HepG2 (cell line): ENCODE measurements around the gene CASR. TPM values are rescaled to one million over a fixed set of nuclear protein-coding genes. Genes with fewer than 3 reads are reported as not detected.
"Not testable (repeated sequence)": the region's sequence is repeated elsewhere in the genome, so short reads cannot be mapped to it uniquely, and the experiment has no call there.

Experiments used
- ATAC-seq: fragments of 200-7000 bp; cut with Tn5 transposase; 3 replicates; pipeline ENCODE4 v1.9.1; 2020; ENCODE audit warnings: mild to moderate bottlenecking, moderate library complexity
- BruUV-seq: library from RNA; stranded (reverse); fragments of 400-500 nt; replicated peaks from 2 replicates; lab custom pipeline; 2021; lab: Mats Ljungman, UMichigan
- CTCF ChIA-PET: fragments of 300-600 bp; formaldehyde crosslinking; extraction: SDS; loops from one replicate; lab custom pipeline; 2021; ENCODE audit warnings: low total read pairs, inconsistent platforms, low intra/inter-chr PET ratio; lab: Yijun Ruan, JAX
- POLR2A ChIA-PET: fragments of 350-600 bp; sonication (Branson Sonifier 250); formaldehyde crosslinking; loops from one replicate; lab custom pipeline; 2020; ENCODE audit warnings: antibody characterized with exemption, inconsistent platforms; lab: Yijun Ruan, JAX
- DNase-seq: peaks from one replicate; pipeline ENCODE4 v3.0.0-alpha.2; 2015; ENCODE audit warnings: low spot score
- FAIRE-seq: peaks from 3 replicates; lab custom pipeline; 2011; peaks lifted over from hg19 to GRCh38; lab: Jason Lieb, UNC
- H2AFZ ChIP-seq: one replicate; pipeline ENCODE4 v1.6.1; 2011; ENCODE audit warnings: low read length, inconsistent platforms
- H3K27ac ChIP-seq: fragments of 300-600 bp; 3 replicates; pipeline ENCODE4 v1.8.0; 2011; ENCODE audit warnings: mixed run types, mild to moderate bottlenecking, mixed read lengths, low read length, inconsistent platforms; ENCODE audit not compliant: insufficient read depth; ENCODE audit errors: extremely low read length
- H3K27me3 ChIP-seq, 2 experiments: fragments of 200-600 bp in 1 of 2; 2 replicates in 1 of 2; 3 replicates in 1 of 2; pipeline versions ENCODE4 v1.6.0 to v1.8.0; 2011; ENCODE audit warnings: low read length in 2 of 2, mild to moderate bottlenecking in 2 of 2, moderate library complexity in 2 of 2, inconsistent platforms in 1 of 2; ENCODE audit not compliant: insufficient read depth in 2 of 2, control insufficient read depth in 1 of 2
- H3K36me3 ChIP-seq, 2 experiments: fragments of 200-600 bp in 1 of 2; replicated peaks in 1 of 2; 2 replicates in 1 of 2; 3 replicates in 1 of 2; pipeline versions ENCODE4 v1.5.1 to v1.8.0; 2011; ENCODE audit warnings: low read length in 2 of 2, inconsistent platforms in 1 of 2; ENCODE audit not compliant: insufficient read depth in 2 of 2, control insufficient read depth in 1 of 2
- H3K4me1 ChIP-seq: 2 replicates; pipeline ENCODE4 v1.5.1; 2012; ENCODE audit warnings: low read length, inconsistent platforms; ENCODE audit not compliant: insufficient read depth
- H3K4me2 ChIP-seq: 2 replicates; pipeline ENCODE4 v1.6.0; 2011; ENCODE audit warnings: low read depth, low read length, inconsistent platforms
- H3K4me3 ChIP-seq, 3 experiments: fragments of 200-600 bp in 1 of 3; sonication (generic), shearing (Covaris generic) in 1 of 3; replicated peaks in 1 of 3; 2 replicates each; pipeline ENCODE4 v1.5.1; 2011 to 2016; ENCODE audit warnings: low read length in 3 of 3, inconsistent platforms in 2 of 3, low read depth in 2 of 3, mild to moderate bottlenecking in 2 of 3, control low read depth in 1 of 3, mixed read lengths in 1 of 3; ENCODE audit not compliant: insufficient read depth in 1 of 3
- H3K79me2 ChIP-seq: one replicate; pipeline ENCODE4 v1.6.1; 2011; ENCODE audit warnings: low read length, inconsistent platforms; ENCODE audit not compliant: insufficient read depth
- H3K9ac ChIP-seq: 2 replicates; pipeline ENCODE4 v1.6.0; 2011; ENCODE audit warnings: mild to moderate bottlenecking, low read depth, low read length, inconsistent platforms; ENCODE audit not compliant: insufficient read depth
- H3K9me3 ChIP-seq: 2 replicates; pipeline ENCODE4 v1.5.1; 2012; ENCODE audit warnings: mild to moderate bottlenecking, low read length
- H4K20me1 ChIP-seq: 2 replicates; pipeline ENCODE4 v1.6.0; 2011; ENCODE audit warnings: inconsistent platforms, mild to moderate bottlenecking, low read length, moderate library complexity; ENCODE audit not compliant: insufficient read depth
- FOXJ3 ChIP-seq: sonication (generic); formaldehyde crosslinking; IDR thresholded peaks from 2 replicates; pipeline ENCODE4 v1.4.0; 2020; ENCODE audit warnings: missing genetic modification reagents, mild to moderate bottlenecking, borderline replicate concordance
- MEIS2 ChIP-seq: sonication (generic); formaldehyde crosslinking; IDR thresholded peaks from 2 replicates; pipeline ENCODE4 v1.9.0; 2021; ENCODE audit warnings: mild to moderate bottlenecking, missing genetic modification reagents
- MYNN ChIP-seq: sonication (generic); formaldehyde crosslinking; IDR thresholded peaks from 2 replicates; pipeline ENCODE4 v1.4.0; 2020; ENCODE audit warnings: mild to moderate bottlenecking, low read depth, missing genetic modification reagents
- NFE2L2 ChIP-seq: fragments of 150-350 bp; IDR thresholded peaks from 2 replicates; pipeline ENCODE4 v1.6.1; 2014; ENCODE audit warnings: low read length
- RFX3 ChIP-seq: IDR thresholded peaks from 2 replicates; pipeline ENCODE4 v1.6.1; 2016; ENCODE audit warnings: missing biosample characterization, missing genetic modification reagents
- WGBS: methylation state at CpG from one replicate; pipeline ENCODE4 v1.1.6; 2017; ENCODE audit warnings: low lambda C conversion rate; 5-methylcytosine and 5-hydroxymethylcytosine counted together
- in situ Hi-C: cut with HindIII; loops from 2 replicates; pipeline ENCODE4 v1.10.0; 2017; ENCODE audit warnings: low pct_unique_long_range_greater_than_20kb; ENCODE audit not compliant: extremely low pct_ligation_motif_present
- intact Hi-C: fragments of 100-400 bp; cut with micrococcal nuclease; formaldehyde crosslinking; loops from one replicate; pipeline ENCODE4 v1.10.0; 2022; ENCODE audit not compliant: unreplicated experiment
- polyA plus RNA-seq, 8 experiments: library from polyadenylated mRNA; depleted of rRNA in 3 of 8; stranded (reverse) in 7 of 8; unstranded in 1 of 8; fragments of >200 nt; fragmentation: Illumina TruSeq in 4 of 8; extraction: Trizol in 4 of 8; gene quantifications; 2 replicates each; pipeline versions ENCODE4 v1.2.1 to v1.2.3, GENCODE V29; 2011 to 2016; ENCODE audit warnings: low read depth in 4 of 8, missing spikeins in 1 of 8, mixed read lengths in 1 of 8; ENCODE audit not compliant: insufficient read depth in 1 of 8
- total RNA-seq, 5 experiments: library from RNA; depleted of rRNA; stranded (reverse); fragments of >200 nt; fragmentation: Illumina TruSeq; extraction: Trizol; gene quantifications; 2 replicates each; pipeline ENCODE4 v1.2.3, GENCODE V29; 2016; ENCODE audit warnings: low read depth in 1 of 5
- TF ChIP-seq, protein P1 (sequence below): fragments of 450-650 bp; IDR thresholded peaks from 2 replicates; pipeline ENCODE4 v1.6.1; 2017

CASR gene
- total and polyA plus RNA-seq, 2 of the 13 experiments (the other 11 are each of a cell fraction or from before 2014, with no cell fraction given) = not detected

GRCh38 chr3:122164983-122165382, 18.5 kb upstream of the CASR start:
- WGBS = no CpG with 5 or more reads among the region's 31 CpGs
- in situ Hi-C loops, H3K9me3 ChIP-seq, H3K27ac ChIP-seq, H4K20me1 ChIP-seq, CTCF ChIA-PET, H3K4me1 ChIP-seq, H3K4me3 ChIP-seq, H3K36me3 ChIP-seq, H3K9ac ChIP-seq, FAIRE-seq, intact Hi-C loops, DNase-seq, BruUV-seq, H3K79me2 ChIP-seq, POLR2A ChIA-PET, H3K27me3 ChIP-seq, ATAC-seq, H3K4me2 ChIP-seq, H2AFZ ChIP-seq: not testable (repeated sequence)

- Histone ChIP-seq H3K4me2 (no peak overlapping the region), H3K4me1 (no peaks in the 10 kb centered on the region), H3K9ac (no peak overlapping the region), H3K36me3 (no peaks in the 10 kb centered on the region), H3K4me3 (no peak overlapping the region), H3K27ac (no peak overlapping the region), H2AFZ (no peak overlapping the region), H3K9me3 (no peaks in the 10 kb centered on the region), H3K79me2 (no peaks in the 10 kb centered on the region), H4K20me1 (no peaks in the 10 kb centered on the region), H3K27me3 (no peaks in the 10 kb centered on the region)
- BruUV-seq = no TSS peak
- no peak for FAIRE-seq
- in situ Hi-C loops (no loop called here), intact Hi-C loops (no loop called here)
- ChIA-PET POLR2A (no interaction called here), CTCF (no interaction called here)
- no peak for DNase-seq
- no peak for ATAC-seq
- TF ChIP-seq RFX3 = no peak
- no peak for TF ChIP-seq MEIS2 (CRISPR knock-in tag)
- TF ChIP-seq, protein P1, sequence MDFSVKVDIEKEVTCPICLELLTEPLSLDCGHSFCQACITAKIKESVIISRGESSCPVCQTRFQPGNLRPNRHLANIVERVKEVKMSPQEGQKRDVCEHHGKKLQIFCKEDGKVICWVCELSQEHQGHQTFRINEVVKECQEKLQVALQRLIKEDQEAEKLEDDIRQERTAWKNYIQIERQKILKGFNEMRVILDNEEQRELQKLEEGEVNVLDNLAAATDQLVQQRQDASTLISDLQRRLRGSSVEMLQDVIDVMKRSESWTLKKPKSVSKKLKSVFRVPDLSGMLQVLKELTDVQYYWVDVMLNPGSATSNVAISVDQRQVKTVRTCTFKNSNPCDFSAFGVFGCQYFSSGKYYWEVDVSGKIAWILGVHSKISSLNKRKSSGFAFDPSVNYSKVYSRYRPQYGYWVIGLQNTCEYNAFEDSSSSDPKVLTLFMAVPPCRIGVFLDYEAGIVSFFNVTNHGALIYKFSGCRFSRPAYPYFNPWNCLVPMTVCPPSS = no peak
- TF ChIP-seq NFE2L2 = no peak
- TF ChIP-seq FOXJ3 (CRISPR knock-in tag) = no peak
- no peak for TF ChIP-seq MYNN (CRISPR knock-in tag)
- TF ChIP-seq, all 625 proteins: peak for 0
Observed at GRCh38 chr3:122167630-122168029, 15.8 kb upstream of the CASR start.
